Erythroblast (primary cell): ENCODE results near the gene LINGO1.

Source experiments
- GATA1 ChIP-seq: IDR thresholded peaks from 2 replicates; pipeline ENCODE4 v1.6.1; 2011; ENCODE audit warnings: low read depth, mild to moderate bottlenecking, control low read depth, low read length, moderate library complexity
- POLR2A ChIP-seq: IDR thresholded peaks from 2 replicates; pipeline ENCODE4 v1.6.1; 2011; ENCODE audit warnings: mild to moderate bottlenecking, low read length

DNA sequence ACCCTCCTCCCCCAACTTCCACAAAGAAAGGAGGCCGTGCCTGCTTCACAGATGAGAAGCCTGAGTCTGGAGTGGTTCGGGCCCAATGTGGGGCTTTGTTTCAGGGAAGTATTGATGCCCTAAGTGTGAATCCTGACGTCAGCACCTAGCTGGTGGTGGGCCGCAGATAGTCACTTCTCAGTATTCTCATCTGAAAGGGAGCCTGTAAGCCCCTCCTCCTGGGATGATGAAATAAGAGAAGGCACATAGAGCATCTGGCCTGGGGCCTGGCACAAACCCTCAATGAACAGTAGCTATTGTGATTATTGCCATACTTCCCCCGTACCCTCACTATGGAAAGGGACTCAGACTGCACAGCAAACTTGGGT is 24.8 kb downstream of the LINGO1 start:
- no peak for TF ChIP-seq POLR2A
- TF ChIP-seq GATA1: no peak
